ENCODE measurements around the gene SBK2.
"Not testable (repeated sequence)": the region's sequence is repeated elsewhere in the genome, so short reads cannot be mapped to it uniquely, and the experiment has no call there.

Gene SBK2

GRCh38 chr19:55578761-55579747 is 42.1 kb upstream of the SBK2 start:
- Histone ChIP-seq H3K27ac (ENCODE audit: low read depth, low read length) (no peak overlapping the region), H3K4me1 (ENCODE audit: control insufficient read depth, insufficient read depth, low read length) (no peaks in the 10 kb centered on the region), H3K36me3 (ENCODE audit: control insufficient read depth, insufficient read depth, low read length) (peaks cover 16% of the 10 kb centered on the region), H3K27me3 (ENCODE audit: control insufficient read depth, insufficient read depth, low read length) (no peaks in the 10 kb centered on the region), H3K4me3 (ENCODE audit: low read depth, low read length) (peak overlapping the region; percentile 90), H3K9me3 (ENCODE audit: control insufficient read depth, insufficient read depth, low read depth, low read length) (no peaks in the 10 kb centered on the region), H3K9ac (ENCODE audit: low read length) (no peak overlapping the region)

- no peak overlapping the region for H3K4me3 ChIP-seq (ENCODE audit: low read depth, low read length)
- H3K9me3 ChIP-seq (ENCODE audit: control insufficient read depth, insufficient read depth, low read depth, low read length) = no peaks in the 10 kb centered on the region
- no peak overlapping the region for H3K27ac ChIP-seq (ENCODE audit: low read depth, low read length)
- H3K27me3 ChIP-seq (ENCODE audit: control insufficient read depth, insufficient read depth, low read length) = no peaks in the 10 kb centered on the region
- H3K4me1 ChIP-seq (ENCODE audit: control insufficient read depth, insufficient read depth, low read length) = no peaks in the 10 kb centered on the region
- peaks cover 16% of the 10 kb centered on the region for H3K36me3 ChIP-seq (ENCODE audit: control insufficient read depth, insufficient read depth, low read length)
- no peak overlapping the region for H3K9ac ChIP-seq (ENCODE audit: low read length)
Measured at GRCh38 chr19:55578031-55578760, 41.3 kb upstream of the SBK2 start.

- H3K27ac ChIP-seq (ENCODE audit: low read depth, low read length) = no peak overlapping the region
- H3K36me3 ChIP-seq (ENCODE audit: control insufficient read depth, insufficient read depth, low read length) = peaks cover 16% of the 10 kb centered on the region
Measured at GRCh38 chr19:55576746-55577145, 39.8 kb upstream of the SBK2 start.

DNA sequence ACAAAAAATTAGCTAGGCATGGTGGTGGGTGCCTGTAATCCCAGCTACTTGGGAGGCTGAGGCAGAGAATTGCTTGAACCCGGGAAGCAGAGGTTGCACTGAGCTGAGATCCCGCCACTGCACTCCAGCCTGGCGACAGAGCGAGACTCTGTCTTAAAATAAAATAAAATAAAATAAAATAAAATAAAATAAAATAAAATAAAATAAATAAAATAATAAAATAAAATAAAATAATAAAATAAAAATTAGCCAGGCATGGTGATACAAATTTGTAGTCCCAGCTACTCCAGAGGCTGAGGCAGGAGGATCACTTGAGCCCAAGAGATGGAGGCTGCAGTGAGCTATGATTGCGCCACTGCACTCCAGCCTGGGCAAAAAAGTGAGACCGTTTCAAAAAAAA is 37.0 kb upstream of the SBK2 start:
- not testable (repeated sequence) for H3K27me3 ChIP-seq (ENCODE audit: control insufficient read depth, insufficient read depth, low read length); H3K27ac ChIP-seq (ENCODE audit: low read depth, low read length); H3K4me1 ChIP-seq (ENCODE audit: control insufficient read depth, insufficient read depth, low read length); H3K9ac ChIP-seq (ENCODE audit: low read length); H3K4me3 ChIP-seq (ENCODE audit: low read depth, low read length); H3K9me3 ChIP-seq (ENCODE audit: control insufficient read depth, insufficient read depth, low read depth, low read length)
- peaks cover 15% of the 10 kb centered on the region for H3K36me3 ChIP-seq (ENCODE audit: control insufficient read depth, insufficient read depth, low read length)

More at GRCh38 chr19:55576746-55577145, 39.8 kb upstream of the SBK2 start:
- Histone ChIP-seq H3K9ac (ENCODE audit: low read length) (no peak overlapping the region), H3K27me3 (ENCODE audit: control insufficient read depth, insufficient read depth, low read length) (no peaks in the 10 kb centered on the region), H3K4me1 (ENCODE audit: control insufficient read depth, insufficient read depth, low read length) (no peaks in the 10 kb centered on the region), H3K4me3 (ENCODE audit: low read depth, low read length) (no peak overlapping the region), H3K9me3 (ENCODE audit: control insufficient read depth, insufficient read depth, low read depth, low read length) (no peaks in the 10 kb centered on the region)

- H3K9me3 ChIP-seq (ENCODE audit: control insufficient read depth, insufficient read depth, low read depth, low read length) = not testable (repeated sequence)
Measured at GRCh38 chr19:55569477-55569876, 32.5 kb upstream of the SBK2 start.

GRCh38 chr19:55567708-55568328 is 30.9 kb upstream of the SBK2 start:
- Histone ChIP-seq H3K27ac (ENCODE audit: low read depth, low read length) (no peak overlapping the region), H3K27me3 (ENCODE audit: control insufficient read depth, insufficient read depth, low read length) (no peaks in the 10 kb centered on the region), H3K36me3 (ENCODE audit: control insufficient read depth, insufficient read depth, low read length) (no peaks in the 10 kb centered on the region), H3K9ac (ENCODE audit: low read length) (no peak overlapping the region), H3K9me3 (ENCODE audit: control insufficient read depth, insufficient read depth, low read depth, low read length) (no peaks in the 10 kb centered on the region), H3K4me3 (ENCODE audit: low read depth, low read length) (no peak overlapping the region), H3K4me1 (ENCODE audit: control insufficient read depth, insufficient read depth, low read length) (no peaks in the 10 kb centered on the region)

More at GRCh38 chr19:55569477-55569876, 32.5 kb upstream of the SBK2 start:
- H3K36me3 ChIP-seq (ENCODE audit: control insufficient read depth, insufficient read depth, low read length); H3K4me1 ChIP-seq (ENCODE audit: control insufficient read depth, insufficient read depth, low read length); H3K9ac ChIP-seq (ENCODE audit: low read length); H3K4me3 ChIP-seq (ENCODE audit: low read depth, low read length); H3K27me3 ChIP-seq (ENCODE audit: control insufficient read depth, insufficient read depth, low read length); H3K27ac ChIP-seq (ENCODE audit: low read depth, low read length): not testable (repeated sequence)

DNA sequence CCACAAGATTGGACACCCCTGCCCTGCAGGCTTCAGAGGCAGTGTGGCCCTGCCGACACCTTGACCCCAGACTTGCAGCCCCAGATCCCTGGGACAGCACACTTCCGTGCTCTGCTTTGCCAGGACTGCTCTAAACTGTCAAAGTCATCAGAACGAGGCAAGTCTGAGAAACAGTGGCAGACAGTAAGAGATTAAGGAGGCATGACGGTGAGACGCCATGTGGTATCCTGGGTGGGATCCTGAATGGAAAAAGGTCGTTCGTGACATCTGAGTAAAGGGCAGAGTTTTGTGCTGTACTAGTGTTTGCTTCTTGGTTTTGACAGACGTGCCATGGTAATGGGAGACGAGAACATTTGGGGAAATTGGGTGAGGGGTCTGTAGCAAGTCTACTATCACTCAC is 29.9 kb upstream of the SBK2 start:
- H3K9ac ChIP-seq (ENCODE audit: low read length) = no peak overlapping the region
- no peaks in the 10 kb centered on the region for H3K4me1 ChIP-seq (ENCODE audit: control insufficient read depth, insufficient read depth, low read length)
- no peak overlapping the region for H3K27ac ChIP-seq (ENCODE audit: low read depth, low read length)
- H3K9me3 ChIP-seq (ENCODE audit: control insufficient read depth, insufficient read depth, low read depth, low read length) = no peaks in the 10 kb centered on the region
- no peaks in the 10 kb centered on the region for H3K36me3 ChIP-seq (ENCODE audit: control insufficient read depth, insufficient read depth, low read length)
- H3K4me3 ChIP-seq (ENCODE audit: low read depth, low read length) = no peak overlapping the region
- H3K27me3 ChIP-seq (ENCODE audit: control insufficient read depth, insufficient read depth, low read length) = no peaks in the 10 kb centered on the region

DNA sequence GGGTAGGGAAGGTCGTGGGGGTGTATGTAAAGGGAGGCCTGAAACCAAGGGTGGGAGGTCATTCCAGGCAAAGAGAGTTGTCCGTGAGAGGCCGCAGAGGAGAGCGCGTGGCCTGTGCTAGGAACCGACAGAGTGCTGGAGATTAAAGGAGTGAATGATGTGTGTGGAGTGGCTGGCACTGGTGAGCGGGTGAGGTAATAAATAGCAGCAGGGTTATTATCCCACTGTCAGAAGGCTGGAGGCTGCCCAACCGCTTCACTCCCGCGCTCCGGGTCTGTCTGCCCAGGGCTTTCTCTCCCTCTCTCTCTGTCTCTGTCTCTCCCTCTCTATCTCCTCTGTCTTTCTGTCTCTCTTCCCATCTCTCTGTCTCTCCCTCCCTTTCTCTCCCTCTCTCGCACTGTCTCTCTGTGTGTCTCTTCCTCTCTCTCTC is 26.3 kb upstream of the SBK2 start:
- H3K36me3 ChIP-seq (ENCODE audit: control insufficient read depth, insufficient read depth, low read length) = no peaks in the 10 kb centered on the region
- H3K27ac ChIP-seq (ENCODE audit: low read depth, low read length) = no peak overlapping the region
- H3K9me3 ChIP-seq (ENCODE audit: control insufficient read depth, insufficient read depth, low read depth, low read length) = no peaks in the 10 kb centered on the region
- no peak overlapping the region for H3K9ac ChIP-seq (ENCODE audit: low read length)
- H3K4me3 ChIP-seq (ENCODE audit: low read depth, low read length) = no peak overlapping the region
- no peaks in the 10 kb centered on the region for H3K27me3 ChIP-seq (ENCODE audit: control insufficient read depth, insufficient read depth, low read length)
- no peaks in the 10 kb centered on the region for H3K4me1 ChIP-seq (ENCODE audit: control insufficient read depth, insufficient read depth, low read length)

DNA sequence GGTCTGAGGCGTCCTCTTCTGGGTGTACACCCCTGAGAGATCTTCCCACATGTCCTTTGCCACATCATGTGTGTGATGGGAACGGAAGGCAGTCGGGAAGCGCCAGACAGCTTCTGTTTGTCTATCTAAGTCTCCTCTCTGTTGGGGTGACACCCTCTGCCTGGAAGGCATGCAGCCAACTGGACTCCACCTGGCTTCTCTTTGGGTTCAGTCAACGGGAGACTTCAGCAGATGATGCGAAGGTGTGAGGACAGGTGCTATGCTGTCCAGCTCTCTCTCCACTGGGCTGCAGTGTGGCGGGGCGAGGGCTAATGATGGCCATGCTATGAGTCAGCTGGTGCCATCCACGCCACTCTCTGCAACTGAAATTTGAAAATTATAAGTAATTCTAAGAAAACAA is 22.8 kb upstream of the SBK2 start:
- H3K27me3 ChIP-seq (ENCODE audit: control insufficient read depth, insufficient read depth, low read length) = no peaks in the 10 kb centered on the region
- H3K9ac ChIP-seq (ENCODE audit: low read length) = no peak overlapping the region
- H3K4me3 ChIP-seq (ENCODE audit: low read depth, low read length) = no peak overlapping the region
- H3K36me3 ChIP-seq (ENCODE audit: control insufficient read depth, insufficient read depth, low read length) = no peaks in the 10 kb centered on the region
- no peaks in the 10 kb centered on the region for H3K4me1 ChIP-seq (ENCODE audit: control insufficient read depth, insufficient read depth, low read length)
- H3K9me3 ChIP-seq (ENCODE audit: control insufficient read depth, insufficient read depth, low read depth, low read length) = no peaks in the 10 kb centered on the region
- H3K27ac ChIP-seq (ENCODE audit: low read depth, low read length) = no peak overlapping the region

GRCh38 chr19:55554741-55555152 is 17.8 kb upstream of the SBK2 start:
- H3K27me3 ChIP-seq (ENCODE audit: control insufficient read depth, insufficient read depth, low read length) = peaks cover 13% of the 10 kb centered on the region; the same call in 1 of the 2 replicates
- peaks cover 18% of the 10 kb centered on the region for H3K4me1 ChIP-seq (ENCODE audit: control insufficient read depth, insufficient read depth, low read length)
- H3K36me3 ChIP-seq (ENCODE audit: control insufficient read depth, insufficient read depth, low read length) = no peaks in the 10 kb centered on the region

More at GRCh38 chr19:55554741-55555152, 17.8 kb upstream of the SBK2 start:
- Histone ChIP-seq H3K4me3 (ENCODE audit: low read depth, low read length) (no peak overlapping the region), H3K9me3 (ENCODE audit: control insufficient read depth, insufficient read depth, low read depth, low read length) (no peaks in the 10 kb centered on the region), H3K27ac (ENCODE audit: low read depth, low read length) (no peak overlapping the region), H3K9ac (ENCODE audit: low read length) (no peak overlapping the region)

Measured in HUES6 (cell line).